Aorta (tissue), 5 donors: ENCODE results near the gene HDAC7. TPM values are rescaled to one million over a fixed set of nuclear protein-coding genes. Genes with fewer than 3 reads are reported as not detected.

Experiments used
- ATAC-seq: fragments of 200-7000 bp; cut with Tn5 transposase; one replicate; pipeline ENCODE4 v1.9.1; 2022; ENCODE audit warnings: moderate library complexity; ENCODE audit not compliant: low FRiP score
- DNase-seq, 2 donors: peaks; one replicate each; pipeline ENCODE4 v3.0.0-alpha.2; 2020
- H3K27ac ChIP-seq, 2 donors: one replicate each; pipeline ENCODE4 v1.5.1; 2013; ENCODE audit warnings: low read length in 2 of 2, mild to moderate bottlenecking in 2 of 2, moderate library complexity in 2 of 2, control low read depth in 1 of 2, inconsistent platforms in 1 of 2, low read depth in 1 of 2
- H3K27me3 ChIP-seq, 2 donors: one replicate each; pipeline ENCODE4 v1.6.1; 2013; ENCODE audit warnings: control low read depth in 1 of 2, low read length in 1 of 2, mild to moderate bottlenecking in 1 of 2, moderate library complexity in 1 of 2; ENCODE audit not compliant: insufficient read depth in 2 of 2, control insufficient read depth in 1 of 2
- H3K36me3 ChIP-seq, 2 donors: one replicate each; pipeline ENCODE4 v1.6.1; 2013; ENCODE audit warnings: control low read depth in 1 of 2, low read length in 1 of 2, mild to moderate bottlenecking in 1 of 2; ENCODE audit not compliant: insufficient read depth in 2 of 2, control insufficient read depth in 1 of 2
- H3K4me1 ChIP-seq, 2 donors: one replicate each; pipeline ENCODE4 v1.6.1; 2013; ENCODE audit warnings: low read length in 2 of 2, control low read depth in 1 of 2, mild to moderate bottlenecking in 1 of 2, moderate library complexity in 1 of 2; ENCODE audit not compliant: insufficient read depth in 2 of 2, control insufficient read depth in 1 of 2
- H3K4me3 ChIP-seq, 2 donors: one replicate each; pipeline ENCODE4 v1.5.1; 2013; ENCODE audit warnings: low read length in 2 of 2, control low read depth in 1 of 2, mild to moderate bottlenecking in 1 of 2
- H3K9me3 ChIP-seq: one replicate; pipeline ENCODE4 v1.6.1; 2013; ENCODE audit warnings: mild to moderate bottlenecking, low read length; ENCODE audit not compliant: control insufficient read depth
- WGBS, 2 donors: extraction: QIAGEN DNeasy Blood & Tissue Kit; methylation state at CpG; one replicate each; pipeline ENCODE4 v1.1.7; 2013; 5-methylcytosine and 5-hydroxymethylcytosine counted together
- intact Hi-C, 2 donors: fragments of 100-400 bp; cut with DNase I; formaldehyde crosslinking; loops; one replicate each; pipeline versions ENCODE4 v1.14.2 to v1.15.0; 2022
- polyA plus RNA-seq, 2 donors: library from polyadenylated mRNA; stranded (reverse); fragments of 200-250 nt; gene quantifications; one replicate each; pipeline ENCODE4 v1.2.3, GENCODE V29; 2013
- total RNA-seq, 2 donors: library from RNA; stranded (reverse); fragmentation: NEBNext Ultra II Directional; extraction: Animal tissue kit (Norgen Biotek cat#: 25700); gene quantifications; one replicate each; pipeline ENCODE4 v1.2.1, GENCODE V29; 2021
- donor health status: healthy with polysubstance abuse.
- donor health status: Bipolar disorder and iron deficiency.
- donor health status: DM: no; HTN: no; CAD: no.
- donor health status: DM: no; HTN: no; CAD: no.
- donor health status: DM: yes; HTN: yes; CAD: no.

The HDAC7 gene
- total and polyA plus RNA-seq, 4 donors: 17.0 to 192 (median 119) TPM

GRCh38 chr12:47791874-47792273 is 27.8 kb downstream of the HDAC7 start:
- Histone ChIP-seq H3K36me3 (peaks cover 0 to 20% of the 10 kb centered on the region in 2 donors), H3K27ac (no peak overlapping the region), H3K9me3 (no peaks in the 10 kb centered on the region), H3K27me3 (no peaks in the 10 kb centered on the region), H3K4me1 (no peaks in the 10 kb centered on the region), H3K4me3 (no peak overlapping the region)
- WGBS, 2 donors: 90% methylated on average over 16 of the region's 16 CpGs
- no peak for DNase-seq
- intact Hi-C loops: no loop called here
- ATAC-seq: no peak

GRCh38 chr12:47791351-47791746 is 28.4 kb downstream of the HDAC7 start:
- no peaks in the 10 kb centered on the region for H3K9me3 ChIP-seq
- intact Hi-C loops: no loop called here
- no peaks in the 10 kb centered on the region for H3K4me1 ChIP-seq
- H3K27me3 ChIP-seq: no peaks in the 10 kb centered on the region
- no peak for ATAC-seq
- 85 to 87% methylated on average over 14 of the region's 14 CpGs for WGBS, 2 donors
- no peak for DNase-seq
- no peak overlapping the region for H3K27ac ChIP-seq
- H3K36me3 ChIP-seq: peaks cover 0 to 18% of the 10 kb centered on the region in 2 donors
- H3K4me3 ChIP-seq: no peak overlapping the region

GRCh38 chr12:47790676-47791350 is 28.9 kb downstream of the HDAC7 start:
- Histone ChIP-seq H3K4me1 (no peaks in the 10 kb centered on the region), H3K27ac (no peak overlapping the region), H3K4me3 (no peak overlapping the region), H3K27me3 (no peaks in the 10 kb centered on the region), H3K9me3 (no peaks in the 10 kb centered on the region), H3K36me3 (peaks cover 0 to 16% of the 10 kb centered on the region in 2 donors)
- intact Hi-C loops: no loop called here
- no peak for ATAC-seq
- 88 to 90% methylated on average over 20 of the region's 20 CpGs for WGBS, 2 donors
- DNase-seq: no peak

- intact Hi-C loops: no loop called here
- peaks cover 0 to 14% of the 10 kb centered on the region in 2 donors for H3K36me3 ChIP-seq
- ATAC-seq (no peak), DNase-seq (peak in 1 of 2 donors; percentile 49)
- H3K27me3 ChIP-seq: no peaks in the 10 kb centered on the region
- no peak overlapping the region for H3K4me3 ChIP-seq
- no peak overlapping the region for H3K27ac ChIP-seq
- no peaks in the 10 kb centered on the region for H3K4me1 ChIP-seq
- 85% methylated on average over 21 to 22 of the region's 22 CpGs for WGBS, 2 donors
- H3K9me3 ChIP-seq: no peaks in the 10 kb centered on the region
Measured at GRCh38 chr12:47789712-47790489, 29.8 kb downstream of the HDAC7 start.

GRCh38 chr12:47789141-47789540 is 30.6 kb downstream of the HDAC7 start:
- H3K4me1 ChIP-seq: no peaks in the 10 kb centered on the region
- intact Hi-C loops: no loop called here
- H3K9me3 ChIP-seq: no peaks in the 10 kb centered on the region
- no peak overlapping the region for H3K27ac ChIP-seq
- no peak for ATAC-seq
- H3K36me3 ChIP-seq: peaks cover 0 to 11% of the 10 kb centered on the region in 2 donors
- no peak overlapping the region for H3K4me3 ChIP-seq
- H3K27me3 ChIP-seq: no peaks in the 10 kb centered on the region
- DNase-seq: peak in 1 of 2 donors; percentile 29
- 88 to 91% methylated on average over 5 of the region's 5 CpGs for WGBS, 2 donors

GRCh38 chr12:47787596-47788319 is 31.9 kb downstream of the HDAC7 start:
- WGBS, 2 donors: 77 to 79% methylated on average over 14 of the region's 14 CpGs
- ATAC-seq (no peak), DNase-seq (no peak)
- Histone ChIP-seq H3K27ac (no peak overlapping the region), H3K9me3 (no peaks in the 10 kb centered on the region), H3K36me3 (peaks cover 3 to 11% of the 10 kb centered on the region in 2 donors), H3K4me3 (no peak overlapping the region), H3K27me3 (no peaks in the 10 kb centered on the region), H3K4me1 (no peaks in the 10 kb centered on the region)
- intact Hi-C loops: no loop called here

GRCh38 chr12:47786662-47787280 is 32.9 kb downstream of the HDAC7 start:
- DNase-seq: no peak
- H3K36me3 ChIP-seq: peaks cover 3 to 11% of the 10 kb centered on the region in 2 donors
- H3K4me3 ChIP-seq: no peak overlapping the region
- no peak for ATAC-seq
- intact Hi-C loops: no loop called here
- H3K27ac ChIP-seq: no peak overlapping the region
- no peaks in the 10 kb centered on the region for H3K9me3 ChIP-seq
- WGBS, 2 donors: 85 to 86% methylated on average over 10 of the region's 10 CpGs
- H3K4me1 ChIP-seq: no peaks in the 10 kb centered on the region
- no peaks in the 10 kb centered on the region for H3K27me3 ChIP-seq

GRCh38 chr12:47785887-47786661 is 33.6 kb downstream of the HDAC7 start:
- Histone ChIP-seq H3K9me3 (no peaks in the 10 kb centered on the region), H3K4me1 (no peaks in the 10 kb centered on the region), H3K27me3 (no peaks in the 10 kb centered on the region), H3K27ac (no peak overlapping the region), H3K4me3 (no peak overlapping the region), H3K36me3 (peaks cover 3 to 10% of the 10 kb centered on the region in 2 donors)
- DNase-seq (no peak), ATAC-seq (no peak)
- intact Hi-C loops: no loop called here
- WGBS, 2 donors: 76 to 78% methylated on average over 11 of the region's 11 CpGs
